Measurements from ENCODE around the gene PLXNA2.

GRCh38 chr1:208219659-208220282 is 24.4 kb downstream of the PLXNA2 start:
- TF ChIP-seq CTCF (conservative IDR thresholded peaks at IDR 0.05) (no peak), EZH2 (IDR thresholded peaks at IDR 0.05; ENCODE audit: low read depth) (no peak)

Measured in PC-9 (cell line).